GM18505 (cell line): ENCODE data around the gene BACE2.

ENCODE experiments used
- ATAC-seq: cut with Tn5 transposase; IDR thresholded peaks from one replicate; pipeline ENCODE4 v1.9.1; 2021; ENCODE audit not compliant: unreplicated experiment
- POLR2A ChIP-seq: IDR thresholded peaks from 4 replicates; pipeline ENCODE4 v1.6.1; 2011; ENCODE audit warnings: borderline replicate concordance; ENCODE audit not compliant: insufficient read depth, insufficient read length; ENCODE audit errors: extremely low read depth

The BACE2 gene

GRCh38 chr21:41317458-41317857, 149.5 kb downstream of the BACE2 start:
- no peak for ATAC-seq
- no peak for TF ChIP-seq POLR2A

DNA sequence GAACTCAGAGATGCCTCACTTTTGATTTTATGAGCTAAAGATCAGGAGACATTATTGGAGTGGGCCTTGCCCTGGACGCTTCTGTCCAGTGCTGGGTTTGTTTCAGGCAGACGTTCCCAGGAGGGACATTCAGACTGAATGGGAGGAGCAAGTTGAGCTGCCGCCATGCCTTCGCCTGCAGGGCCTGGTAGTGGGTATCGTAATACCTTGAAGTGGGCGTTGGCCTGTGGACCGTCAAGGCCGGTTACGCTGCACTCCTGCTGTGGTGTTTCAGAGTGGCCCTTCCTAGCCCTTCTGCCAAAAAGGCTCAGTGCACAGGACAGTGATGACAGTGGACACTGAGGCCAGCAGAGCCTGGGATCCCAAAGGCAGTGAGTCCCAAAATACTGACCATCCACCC, 150.3 kb downstream of the BACE2 start:
- no peak for TF ChIP-seq POLR2A
- ATAC-seq = no peak

- TF ChIP-seq POLR2A = no peak
- no peak for ATAC-seq
These were observed 151.3 kb downstream of the BACE2 start for GRCh38 chr21:41319273-41319672.

- no peak for TF ChIP-seq POLR2A
- no peak for ATAC-seq
These were observed 153.4 kb downstream of the BACE2 start for GRCh38 chr21:41321211-41321907.

DNA sequence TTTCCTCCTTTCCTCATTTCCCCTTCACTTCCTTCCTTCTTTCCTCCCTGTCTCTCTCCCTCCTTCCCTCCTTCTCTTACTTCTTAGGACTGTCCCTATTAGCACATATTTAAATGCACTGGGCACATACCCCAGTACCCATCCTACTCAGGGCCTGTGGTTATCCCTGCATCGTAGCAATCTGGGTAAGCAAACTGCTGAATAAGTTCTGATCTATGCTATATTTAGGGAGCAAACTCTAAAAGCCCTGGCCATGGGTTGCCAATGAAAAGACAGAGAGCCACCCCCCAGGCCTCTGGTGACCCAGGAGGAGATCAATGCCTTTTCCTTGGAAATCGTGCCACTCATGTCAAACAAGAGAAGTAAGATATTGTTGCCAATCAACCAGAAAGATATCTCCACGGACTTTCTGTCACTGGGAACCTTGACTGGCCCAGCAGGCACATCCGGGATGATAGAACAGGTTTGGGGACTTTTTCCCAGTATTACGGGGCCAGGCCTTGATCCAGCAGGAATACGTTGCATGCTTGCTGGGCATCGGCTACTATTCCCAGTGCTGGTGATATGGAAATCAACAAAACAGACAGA, 154.0 kb downstream of the BACE2 start:
- no peak for TF ChIP-seq POLR2A
- no peak for ATAC-seq

DNA sequence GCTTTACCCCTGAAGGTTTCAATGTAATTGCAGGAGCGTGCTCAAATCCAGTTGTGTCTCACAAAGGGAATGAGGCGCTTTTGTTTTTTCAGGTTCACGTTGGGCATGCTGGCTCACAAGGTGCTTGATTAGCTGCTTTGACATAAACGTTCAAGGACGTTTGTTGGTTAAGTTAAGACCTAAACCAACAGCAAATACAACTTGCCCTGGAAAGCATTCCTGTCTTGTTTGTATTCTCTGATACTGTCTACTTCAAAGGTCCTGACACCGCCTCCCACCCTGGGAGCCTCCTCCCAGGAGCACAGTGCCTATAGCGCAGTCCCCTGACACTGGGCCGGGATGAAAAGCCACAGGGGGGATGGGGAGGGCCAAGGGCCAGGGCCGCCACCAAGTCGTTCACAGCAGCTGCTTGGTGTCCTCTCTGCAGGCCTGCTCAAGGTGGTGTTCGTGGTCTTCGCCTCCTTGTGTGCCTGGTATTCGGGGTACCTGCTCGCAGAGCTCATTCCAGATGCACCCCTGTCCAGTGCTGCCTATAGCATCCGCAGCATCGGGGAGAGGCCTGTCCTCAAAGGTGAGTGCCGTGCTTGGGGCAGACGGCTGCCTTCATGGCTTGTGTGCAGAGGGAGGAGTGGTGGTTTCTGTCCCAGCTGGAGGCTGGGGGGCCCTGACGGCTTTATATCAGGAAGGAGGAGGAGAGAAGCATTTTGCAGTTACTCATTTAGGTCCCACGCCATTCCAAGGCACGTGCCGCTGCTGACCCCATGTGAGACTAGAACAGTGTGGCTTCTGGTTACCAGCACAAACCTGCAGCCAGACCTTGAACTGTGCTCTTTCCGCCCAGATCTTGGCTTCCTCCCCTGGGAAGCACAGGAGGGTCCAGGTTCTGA, 154.8 kb downstream of the BACE2 start:
- ATAC-seq = no peak
- no peak for TF ChIP-seq POLR2A

- no peak for TF ChIP-seq POLR2A
- ATAC-seq = no peak
These were observed 157.4 kb downstream of the BACE2 start for GRCh38 chr21:41325138-41325912.

GRCh38 chr21:41326414-41327080, 158.6 kb downstream of the BACE2 start:
- no peak for ATAC-seq
- TF ChIP-seq POLR2A = no peak

- no peak for ATAC-seq
- no peak for TF ChIP-seq POLR2A
These were observed 159.8 kb downstream of the BACE2 start for GRCh38 chr21:41327753-41328152.

GRCh38 chr21:41328660-41329607, 161.0 kb downstream of the BACE2 start:
- TF ChIP-seq POLR2A = no peak
- no peak for ATAC-seq
